HUES64 (cell line): ENCODE data around the gene CCL8. TPM values are rescaled to one million over a fixed set of nuclear protein-coding genes. Genes with fewer than 3 reads are reported as not detected.

Experiments used
- H3K27ac ChIP-seq: 2 replicates; pipeline ENCODE4 v1.7.0; 2013; ENCODE audit warnings: low read depth, low read length, inconsistent platforms
- H3K27me3 ChIP-seq: 2 replicates; pipeline ENCODE4 v1.6.1; 2013; ENCODE audit warnings: mild to moderate bottlenecking, low read length; ENCODE audit not compliant: insufficient read depth
- H3K36me3 ChIP-seq: 2 replicates; pipeline ENCODE4 v1.6.1; 2013; ENCODE audit warnings: mild to moderate bottlenecking, low read length; ENCODE audit not compliant: insufficient read depth
- H3K4me1 ChIP-seq: 2 replicates; pipeline ENCODE4 v1.6.1; 2013; ENCODE audit warnings: mild to moderate bottlenecking, low read length, moderate library complexity; ENCODE audit not compliant: insufficient read depth
- H3K4me3 ChIP-seq: 2 replicates; pipeline ENCODE4 v1.5.1; 2013; ENCODE audit warnings: mild to moderate bottlenecking, low read length, moderate library complexity
- H3K9ac ChIP-seq: 2 replicates; pipeline ENCODE4 v1.6.1; 2013; ENCODE audit warnings: mild to moderate bottlenecking, low read depth, low read length
- H3K9me3 ChIP-seq: 2 replicates; pipeline ENCODE4 v1.6.1; 2013; ENCODE audit warnings: low read depth, low read length; ENCODE audit not compliant: insufficient read depth
- WGBS: fragments of 150-250, 120-280 bp; methylation state at CpG from one replicate; pipeline ENCODE4 v1.1.7; 2013; ENCODE audit warnings: missing lambda C conversion rate; 5-methylcytosine and 5-hydroxymethylcytosine counted together
- polyA plus RNA-seq, 2 experiments: library from polyadenylated mRNA; stranded (reverse); fragments of 50-300 nt; gene quantifications; one replicate each; pipeline ENCODE4 v1.2.3, GENCODE V29; 2013

The CCL8 gene
- polyA plus RNA-seq (2013, experiment 1 of 2) = not detected
- polyA plus RNA-seq (2013, experiment 2 of 2) = not detected

GRCh38 chr17:34319039-34319483 is at the start of gene CCL8:
Gene CCL8 (plus strand): TSS chr17:34319435. CDS start chr17:34319502, 67 bp downstream.
- WGBS = 93% methylated on average over 2 of the region's 2 CpGs
- H3K27me3 ChIP-seq = no peaks in the 10 kb centered on the region
- H3K9ac ChIP-seq = no peak within 1 kb of the TSS
- no peak within 1 kb of the TSS for H3K27ac ChIP-seq
- H3K4me3 ChIP-seq = no peak within 1 kb of the TSS
- no peaks in the 10 kb centered on the region for H3K36me3 ChIP-seq
- no peaks in the 10 kb centered on the region for H3K9me3 ChIP-seq
- no peaks in the 10 kb centered on the region for H3K4me1 ChIP-seq

GRCh38 chr17:34269969-34270368 is 49.3 kb upstream of the CCL8 start, which contains the start of gene CCL7:
Gene CCL7 (plus strand): TSS chr17:34270221. CDS start chr17:34270291, 70 bp downstream.
- no peak within 1 kb of the TSS for H3K4me3 ChIP-seq
- H3K36me3 ChIP-seq = no peaks in the 10 kb centered on the region
- no peaks in the 10 kb centered on the region for H3K4me1 ChIP-seq
- H3K27me3 ChIP-seq = no peaks in the 10 kb centered on the region; the same call in 1 of the 2 replicates
- H3K9me3 ChIP-seq = no peaks in the 10 kb centered on the region
- H3K27ac ChIP-seq = no peak within 1 kb of the TSS
- no peak within 1 kb of the TSS for H3K9ac ChIP-seq
- WGBS = 91% methylated on average over 1 of the region's 1 CpG

GRCh38 chr17:34275881-34276280 is 43.4 kb upstream of the CCL8 start:
- H3K9me3 ChIP-seq = no peaks in the 10 kb centered on the region
- no peak overlapping the region for H3K27ac ChIP-seq
- no CpG with 5 or more reads among the region's 1 CpG for WGBS
- H3K9ac ChIP-seq = no peak overlapping the region
- H3K4me3 ChIP-seq = no peak overlapping the region
- no peaks in the 10 kb centered on the region for H3K36me3 ChIP-seq
- H3K27me3 ChIP-seq = no peaks in the 10 kb centered on the region
- no peaks in the 10 kb centered on the region for H3K4me1 ChIP-seq

GRCh38 chr17:34276826-34277225 is 42.4 kb upstream of the CCL8 start:
- 85% methylated on average over 4 of the region's 4 CpGs for WGBS
- H3K9ac ChIP-seq = no peak overlapping the region
- H3K9me3 ChIP-seq = no peaks in the 10 kb centered on the region
- H3K4me1 ChIP-seq = no peaks in the 10 kb centered on the region
- H3K36me3 ChIP-seq = no peaks in the 10 kb centered on the region
- H3K4me3 ChIP-seq = no peak overlapping the region
- no peak overlapping the region for H3K27ac ChIP-seq
- no peaks in the 10 kb centered on the region for H3K27me3 ChIP-seq

GRCh38 chr17:34283571-34283970 is 35.7 kb upstream of the CCL8 start:
- no peaks in the 10 kb centered on the region for H3K27me3 ChIP-seq
- no peaks in the 10 kb centered on the region for H3K4me1 ChIP-seq
- 96% methylated on average over 6 of the region's 6 CpGs for whole genome bisulfite sequencing
- H3K9ac ChIP-seq = no peak overlapping the region
- H3K27ac ChIP-seq = no peak overlapping the region
- no peaks in the 10 kb centered on the region for H3K9me3 ChIP-seq
- H3K36me3 ChIP-seq = no peaks in the 10 kb centered on the region
- no peak overlapping the region for H3K4me3 ChIP-seq

GRCh38 chr17:34285286-34285792 is 33.9 kb upstream of the CCL8 start, which contains the start of gene CCL11:
Gene CCL11 (plus strand): TSS chr17:34285742. CDS start chr17:34285809, 67 bp downstream.
- Histone ChIP-seq H3K27me3 (no peaks in the 10 kb centered on the region), H3K4me1 (no peaks in the 10 kb centered on the region), H3K9ac (no peak within 1 kb of the TSS), H3K27ac (no peak within 1 kb of the TSS), H3K4me3 (no peak within 1 kb of the TSS), H3K9me3 (no peaks in the 10 kb centered on the region), H3K36me3 (no peaks in the 10 kb centered on the region)
- WGBS = 91% methylated on average over 4 of the region's 4 CpGs

GRCh38 chr17:34287875-34288274 is 31.4 kb upstream of the CCL8 start:
- WGBS = 71% methylated on average over 2 of the region's 2 CpGs
- no peaks in the 10 kb centered on the region for H3K9me3 ChIP-seq

GRCh38 chr17:34290586-34290985 is 28.6 kb upstream of the CCL8 start:
- Histone ChIP-seq H3K27ac (no peak overlapping the region), H3K9ac (no peak overlapping the region), H3K27me3 (no peaks in the 10 kb centered on the region), H3K9me3 (no peaks in the 10 kb centered on the region), H3K36me3 (no peaks in the 10 kb centered on the region), H3K4me3 (no peak overlapping the region), H3K4me1 (no peaks in the 10 kb centered on the region)
- 88% methylated on average over 4 of the region's 4 CpGs for WGBS

More at GRCh38 chr17:34287875-34288274, 31.4 kb upstream of the CCL8 start:
- H3K36me3 ChIP-seq = no peaks in the 10 kb centered on the region
- H3K4me3 ChIP-seq = no peak overlapping the region
- H3K27me3 ChIP-seq = no peaks in the 10 kb centered on the region
- H3K27ac ChIP-seq = no peak overlapping the region
- no peaks in the 10 kb centered on the region for H3K4me1 ChIP-seq
- H3K9ac ChIP-seq = no peak overlapping the region

GRCh38 chr17:34291721-34292348 is 27.4 kb upstream of the CCL8 start:
- no peaks in the 10 kb centered on the region for H3K36me3 ChIP-seq
- H3K9me3 ChIP-seq = no peaks in the 10 kb centered on the region
- no peak overlapping the region for H3K9ac ChIP-seq
- no peaks in the 10 kb centered on the region for H3K4me1 ChIP-seq
- H3K4me3 ChIP-seq = no peak overlapping the region
- no peaks in the 10 kb centered on the region for H3K27me3 ChIP-seq
- WGBS = 93% methylated on average over 6 of the region's 6 CpGs
- H3K27ac ChIP-seq = no peak overlapping the region

GRCh38 chr17:34299027-34299426 is 20.2 kb upstream of the CCL8 start:
- H3K4me3 ChIP-seq = no peak overlapping the region
- no peaks in the 10 kb centered on the region for H3K36me3 ChIP-seq
- H3K9me3 ChIP-seq = no peaks in the 10 kb centered on the region
- H3K9ac ChIP-seq = no peak overlapping the region
- no peak overlapping the region for H3K27ac ChIP-seq
- peaks cover 5% of the 10 kb centered on the region; the same call in 1 of the 2 replicates for H3K27me3 ChIP-seq
- no peaks in the 10 kb centered on the region for H3K4me1 ChIP-seq
- 93% methylated on average over 2 of the region's 2 CpGs for WGBS

GRCh38 chr17:34299956-34300577 is 19.2 kb upstream of the CCL8 start:
- no peak overlapping the region for H3K27ac ChIP-seq
- no peak overlapping the region for H3K9ac ChIP-seq

More at GRCh38 chr17:34299956-34300577, 19.2 kb upstream of the CCL8 start:
- WGBS = 97% methylated on average over 3 of the region's 3 CpGs
- peaks cover 5% of the 10 kb centered on the region; the same call in 1 of the 2 replicates for H3K27me3 ChIP-seq
- H3K36me3 ChIP-seq = no peaks in the 10 kb centered on the region
- H3K4me1 ChIP-seq = no peaks in the 10 kb centered on the region
- H3K4me3 ChIP-seq = no peak overlapping the region
- H3K9me3 ChIP-seq = no peaks in the 10 kb centered on the region
